RWPE1 (cell line): ENCODE measurements around the gene RBM20.

Source experiments
- CTCF ChIA-PET: fragments of 350-600 bp; sonication (Branson Sonifier 250); formaldehyde crosslinking; extraction: SDS; loops from one replicate; lab custom pipeline; 2021; lab: Yijun Ruan, JAX
- POLR2A ChIA-PET: fragments of 400-600 bp; formaldehyde crosslinking; extraction: SDS; loops from one replicate; lab custom pipeline; 2020; ENCODE audit warnings: antibody characterized with exemption; ENCODE audit not compliant: low non-redundant PET; lab: Yijun Ruan, JAX
- DNase-seq: peaks from one replicate; pipeline ENCODE4 v3.0.0; 2012; ENCODE audit warnings: low spot score
- H3K27ac ChIP-seq: fragments of 450-650 bp; 2 replicates; pipeline ENCODE4 v1.5.1; 2017
- TF ChIP-seq, protein P1 (sequence below): fragments of 450-650 bp; conservative IDR thresholded peaks from 2 replicates; pipeline ENCODE4 v1.5.1; 2017; ENCODE audit warnings: low read depth, mild to moderate bottlenecking

Gene RBM20

DNA sequence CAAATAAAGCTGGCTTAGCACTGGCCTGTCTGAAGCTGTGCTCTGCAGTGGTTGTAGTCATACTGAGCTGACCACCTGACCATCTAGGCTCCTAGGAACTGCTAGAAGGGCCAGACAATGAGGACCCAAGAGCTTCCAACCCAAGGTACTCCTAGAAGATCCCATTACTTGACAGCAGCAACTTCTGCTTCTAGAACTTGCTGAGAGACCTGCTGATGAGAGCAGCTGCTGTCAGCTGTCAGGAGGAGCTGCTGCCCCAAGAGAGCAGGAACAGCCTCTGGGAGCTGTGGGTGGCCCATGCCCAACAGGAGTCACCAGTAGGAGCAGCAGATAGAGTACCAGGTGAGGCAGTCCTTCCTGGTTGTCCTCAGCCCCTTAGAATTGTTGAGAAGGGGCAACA lies 70.2 kb downstream of the RBM20 start:
- no peak for DNase-seq
- no peak overlapping the region for H3K27ac ChIP-seq
- CTCF ChIA-PET = interaction anchor here (0.6 kb wide), 1 partner anchor 70 kb away, joined by 3 read pairs; the partner anchor contains the start of gene RBM20
- POLR2A ChIA-PET = no interaction called here
- TF ChIP-seq, protein P1, sequence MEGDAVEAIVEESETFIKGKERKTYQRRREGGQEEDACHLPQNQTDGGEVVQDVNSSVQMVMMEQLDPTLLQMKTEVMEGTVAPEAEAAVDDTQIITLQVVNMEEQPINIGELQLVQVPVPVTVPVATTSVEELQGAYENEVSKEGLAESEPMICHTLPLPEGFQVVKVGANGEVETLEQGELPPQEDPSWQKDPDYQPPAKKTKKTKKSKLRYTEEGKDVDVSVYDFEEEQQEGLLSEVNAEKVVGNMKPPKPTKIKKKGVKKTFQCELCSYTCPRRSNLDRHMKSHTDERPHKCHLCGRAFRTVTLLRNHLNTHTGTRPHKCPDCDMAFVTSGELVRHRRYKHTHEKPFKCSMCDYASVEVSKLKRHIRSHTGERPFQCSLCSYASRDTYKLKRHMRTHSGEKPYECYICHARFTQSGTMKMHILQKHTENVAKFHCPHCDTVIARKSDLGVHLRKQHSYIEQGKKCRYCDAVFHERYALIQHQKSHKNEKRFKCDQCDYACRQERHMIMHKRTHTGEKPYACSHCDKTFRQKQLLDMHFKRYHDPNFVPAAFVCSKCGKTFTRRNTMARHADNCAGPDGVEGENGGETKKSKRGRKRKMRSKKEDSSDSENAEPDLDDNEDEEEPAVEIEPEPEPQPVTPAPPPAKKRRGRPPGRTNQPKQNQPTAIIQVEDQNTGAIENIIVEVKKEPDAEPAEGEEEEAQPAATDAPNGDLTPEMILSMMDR = no peak

DNA sequence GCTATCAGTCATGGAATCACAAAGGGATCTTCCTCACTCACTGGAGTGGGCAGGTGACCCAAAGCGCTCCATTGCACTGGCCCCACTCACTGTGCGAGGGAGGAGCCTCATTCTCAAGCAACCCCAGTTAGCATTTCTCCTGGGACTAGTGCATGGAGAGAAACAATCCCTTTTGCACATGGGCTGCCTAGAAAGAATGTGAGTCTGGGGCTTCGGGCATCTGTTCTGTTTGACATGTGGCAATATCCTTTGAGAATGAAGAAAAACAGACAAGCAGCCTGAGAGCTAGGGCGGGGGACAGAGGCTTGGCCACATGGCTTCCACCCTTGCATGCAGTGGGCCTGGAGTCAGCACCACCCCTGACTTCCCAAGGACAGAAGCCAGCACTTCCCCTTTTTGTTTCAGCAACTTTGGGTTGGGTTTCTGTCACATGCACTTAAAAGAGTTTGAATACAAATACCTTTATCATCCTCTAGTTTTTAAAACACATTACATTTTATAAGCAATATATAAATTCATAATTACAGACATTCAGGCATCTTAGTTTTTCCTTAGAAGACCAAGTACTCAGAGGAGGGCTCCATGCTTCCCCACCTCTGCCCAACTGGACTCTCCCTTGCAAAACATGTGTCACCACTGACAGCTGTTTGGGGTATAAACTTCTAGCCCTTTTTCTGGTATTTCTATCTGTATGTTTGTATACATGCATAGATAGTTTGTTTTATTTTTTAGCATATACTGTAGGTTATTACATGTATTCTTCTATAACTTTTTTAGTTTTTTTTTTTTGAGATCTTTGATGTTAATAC lies 73.8 kb downstream of the RBM20 start:
- no peak overlapping the region for H3K27ac ChIP-seq
- no peak for DNase-seq
- CTCF ChIA-PET = no interaction called here
- POLR2A ChIA-PET = no interaction called here
- TF ChIP-seq, protein P1 = no peak

DNA sequence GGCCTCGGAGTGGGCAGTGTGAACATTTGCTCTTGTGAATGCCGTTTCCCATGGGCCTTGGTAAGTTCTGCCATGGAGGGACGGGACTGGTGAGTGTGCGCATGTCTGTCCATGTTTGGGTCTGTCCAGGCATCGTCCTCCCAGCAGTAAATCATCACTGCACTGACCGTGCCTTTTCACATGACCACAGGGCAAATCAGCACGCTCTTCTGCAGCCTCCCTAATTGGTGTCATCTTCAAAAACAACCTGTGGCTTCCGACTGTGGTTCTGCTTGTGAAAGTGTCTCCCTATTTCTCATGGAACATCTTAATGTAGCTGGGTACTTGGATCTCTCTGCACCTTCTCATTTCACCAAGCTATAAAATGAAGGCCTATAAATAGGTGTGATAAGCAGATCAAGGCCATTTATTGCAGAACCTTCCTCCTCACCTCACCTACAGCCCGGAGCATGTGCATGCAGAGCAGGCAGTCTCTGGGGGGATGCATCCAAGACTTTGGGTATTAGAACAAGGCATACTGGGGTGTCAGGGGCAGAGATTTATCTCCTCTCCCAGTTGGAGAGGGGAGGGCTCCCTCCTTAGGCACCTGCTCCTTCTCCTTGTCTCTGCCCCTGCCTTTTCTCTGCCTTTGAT lies 77.4 kb downstream of the RBM20 start:
- DNase-seq = no peak
- H3K27ac ChIP-seq = no peak overlapping the region
- POLR2A ChIA-PET = no interaction called here
- CTCF ChIA-PET = no interaction called here
- TF ChIP-seq, protein P1 = no peak

DNA sequence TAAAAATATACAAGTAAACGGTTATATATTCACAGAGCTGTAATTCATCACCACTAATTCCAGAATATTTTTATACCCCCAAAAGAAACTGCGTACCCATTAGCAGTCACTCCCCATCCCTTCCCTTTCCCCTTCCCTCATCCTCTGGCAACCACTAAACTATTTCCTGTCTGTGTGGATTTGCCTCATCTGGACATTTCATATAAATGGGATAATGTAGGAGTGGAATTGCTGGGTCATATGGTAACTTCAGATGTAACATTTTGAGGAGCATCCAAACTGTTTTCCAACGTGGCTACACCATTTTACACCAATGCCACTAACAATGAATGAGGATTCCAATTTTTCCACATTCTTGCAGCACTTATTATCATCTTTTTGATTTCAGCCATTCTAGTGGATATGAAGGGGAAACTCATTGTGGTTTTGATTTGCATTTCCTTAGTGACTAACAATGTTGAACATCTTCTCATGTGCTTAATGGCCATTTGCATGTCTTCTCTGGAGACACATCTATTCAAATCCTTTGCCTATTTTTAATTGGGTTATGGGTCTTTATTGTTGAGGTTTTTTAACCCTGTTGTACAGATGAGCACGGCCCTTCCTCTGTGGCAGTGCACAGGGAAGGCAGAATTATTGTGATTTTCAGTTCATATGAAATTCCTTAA lies 79.2 kb downstream of the RBM20 start:
- POLR2A ChIA-PET = no interaction called here
- H3K27ac ChIP-seq = no peak overlapping the region
- CTCF ChIA-PET = no interaction called here
- DNase-seq = no peak
- TF ChIP-seq, protein P1 = no peak

DNA sequence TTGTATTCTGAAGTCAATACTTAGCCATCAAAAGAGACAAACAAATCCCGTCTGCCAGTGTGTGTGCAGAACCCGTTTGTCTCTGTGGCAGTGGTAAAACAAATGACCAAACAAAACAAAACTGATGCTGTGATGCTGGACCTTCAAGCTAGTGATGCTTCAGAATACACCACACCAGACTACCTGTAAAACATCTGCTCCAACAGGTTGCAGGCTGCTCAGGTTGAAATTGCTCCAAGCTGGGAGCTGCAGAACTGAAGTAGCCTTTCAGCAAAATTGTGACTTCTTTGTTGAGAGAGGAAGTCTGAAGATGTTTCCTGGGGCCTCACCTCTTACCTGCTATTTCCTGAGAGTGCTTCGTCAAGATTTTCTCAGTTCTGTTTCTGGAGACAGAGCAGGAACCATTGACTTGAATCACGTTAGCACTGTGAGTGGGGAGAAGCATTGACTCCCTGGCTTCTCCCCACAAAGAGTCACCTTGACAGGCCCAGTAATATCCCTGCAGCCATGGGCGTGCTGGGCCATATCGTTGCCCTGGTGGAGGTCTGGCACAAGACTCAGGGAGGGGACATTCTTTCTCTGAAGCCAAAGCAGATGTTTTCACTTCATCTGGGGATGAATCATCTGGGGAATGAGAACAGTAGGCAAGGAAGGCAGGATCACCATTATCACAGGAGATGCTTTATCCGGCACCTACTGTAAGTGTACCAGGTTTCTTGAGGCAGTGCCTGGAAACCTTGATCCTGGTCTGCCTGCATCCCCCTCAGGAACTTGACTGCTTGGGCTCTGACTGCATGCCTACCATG lies 80.2 kb downstream of the RBM20 start:
- CTCF ChIA-PET = no interaction called here
- H3K27ac ChIP-seq = no peak overlapping the region
- TF ChIP-seq, protein P1 = no peak
- POLR2A ChIA-PET = no interaction called here
- no peak for DNase-seq

DNA sequence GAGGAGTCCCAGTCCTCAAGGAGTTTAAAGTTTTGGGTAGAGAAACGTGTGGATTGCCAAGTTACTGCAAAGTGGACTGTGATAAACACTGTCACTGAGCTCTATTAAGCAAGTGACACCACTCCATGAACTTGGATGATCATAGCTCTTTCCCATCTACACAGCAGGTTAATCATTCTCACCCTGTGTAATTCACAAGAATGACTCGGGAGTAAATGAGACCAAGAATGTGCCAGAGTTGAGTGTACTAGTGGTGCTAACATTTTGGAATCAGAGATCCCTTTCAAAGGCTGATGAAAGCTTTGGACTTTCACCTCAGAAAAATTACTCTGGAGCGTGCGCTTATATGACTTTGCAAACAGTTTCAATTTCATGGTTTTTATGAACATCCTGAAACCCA lies 80.8 kb downstream of the RBM20 start:
- TF ChIP-seq, protein P1 = no peak
- H3K27ac ChIP-seq = no peak overlapping the region
- no peak for DNase-seq
- CTCF ChIA-PET = no interaction called here
- POLR2A ChIA-PET = interaction anchor here (0.5 kb wide), 1 partner anchor 9 kb away, joined by 3 read pairs; no protein-coding TSS in a partner anchor
